ENCODE results near the gene IL22RA1. TPM values are rescaled to one million over a fixed set of nuclear protein-coding genes. Genes with fewer than 3 reads are reported as not detected.

Gene IL22RA1
- total RNA-seq, 4 donors from 2014 or later, result 34.7 to 53.1 (median 45.9) TPM

DNA sequence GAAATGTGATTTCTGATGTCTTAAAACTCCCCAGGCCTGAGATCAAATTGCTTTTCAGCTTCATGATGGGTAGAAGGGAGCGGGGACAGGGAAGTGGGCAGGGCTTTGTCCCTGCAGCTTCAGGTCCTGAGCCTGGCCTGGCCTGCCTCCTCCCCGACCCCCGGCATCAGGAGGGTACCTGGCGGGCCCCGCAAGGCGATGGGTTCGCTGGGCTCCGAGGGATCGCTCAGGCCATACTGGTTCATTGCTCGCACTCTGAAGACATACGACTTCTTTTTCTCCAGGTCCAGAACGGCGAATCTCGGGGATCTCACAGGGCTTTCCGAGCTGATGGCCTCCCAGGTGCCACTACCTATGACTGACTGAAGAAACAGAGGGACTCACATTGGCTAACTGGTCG lies 56.5 kb downstream of the IL22RA1 start:
- 95 to 96% methylated on average over 14 to 16 of the region's 16 CpGs for WGBS, 2 donors
- no peak for TF ChIP-seq POLR2A (IDR thresholded peaks at IDR 0.05)
- TF ChIP-seq, protein P1, sequence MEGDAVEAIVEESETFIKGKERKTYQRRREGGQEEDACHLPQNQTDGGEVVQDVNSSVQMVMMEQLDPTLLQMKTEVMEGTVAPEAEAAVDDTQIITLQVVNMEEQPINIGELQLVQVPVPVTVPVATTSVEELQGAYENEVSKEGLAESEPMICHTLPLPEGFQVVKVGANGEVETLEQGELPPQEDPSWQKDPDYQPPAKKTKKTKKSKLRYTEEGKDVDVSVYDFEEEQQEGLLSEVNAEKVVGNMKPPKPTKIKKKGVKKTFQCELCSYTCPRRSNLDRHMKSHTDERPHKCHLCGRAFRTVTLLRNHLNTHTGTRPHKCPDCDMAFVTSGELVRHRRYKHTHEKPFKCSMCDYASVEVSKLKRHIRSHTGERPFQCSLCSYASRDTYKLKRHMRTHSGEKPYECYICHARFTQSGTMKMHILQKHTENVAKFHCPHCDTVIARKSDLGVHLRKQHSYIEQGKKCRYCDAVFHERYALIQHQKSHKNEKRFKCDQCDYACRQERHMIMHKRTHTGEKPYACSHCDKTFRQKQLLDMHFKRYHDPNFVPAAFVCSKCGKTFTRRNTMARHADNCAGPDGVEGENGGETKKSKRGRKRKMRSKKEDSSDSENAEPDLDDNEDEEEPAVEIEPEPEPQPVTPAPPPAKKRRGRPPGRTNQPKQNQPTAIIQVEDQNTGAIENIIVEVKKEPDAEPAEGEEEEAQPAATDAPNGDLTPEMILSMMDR (IDR thresholded peaks at IDR 0.05), result no peak
- intact Hi-C loops (cut with DNase I; ENCODE audit: low total_unique reads), result no loop called here
- H3K4me3 ChIP-seq (ENCODE audit: low read depth, poor library complexity, severe bottlenecking), result no peak overlapping the region
- DNase-seq (ENCODE audit: low spot score in 2 of 2), result no peak

GRCh38 chr1:24085546-24085945 lies 57.4 kb downstream of the IL22RA1 start:
- H3K4me3 ChIP-seq (ENCODE audit: low read depth, poor library complexity, severe bottlenecking), result no peak overlapping the region
- no peak for DNase-seq (ENCODE audit: low spot score in 2 of 2)
- TF ChIP-seq, protein P1 (IDR thresholded peaks at IDR 0.05), result no peak
- no peak for TF ChIP-seq POLR2A (IDR thresholded peaks at IDR 0.05)
- intact Hi-C loops (cut with DNase I; ENCODE audit: low total_unique reads), result no loop called here
- 69 to 75% methylated on average over 3 of the region's 3 CpGs for WGBS, 2 donors

GRCh38 chr1:24085007-24085406 lies 57.9 kb downstream of the IL22RA1 start:
- DNase-seq (ENCODE audit: low spot score in 2 of 2), result no peak
- TF ChIP-seq, protein P1 (IDR thresholded peaks at IDR 0.05), result no peak
- no peak for TF ChIP-seq POLR2A (IDR thresholded peaks at IDR 0.05)
- no peak overlapping the region for H3K4me3 ChIP-seq (ENCODE audit: low read depth, poor library complexity, severe bottlenecking)
- intact Hi-C loops (cut with DNase I; ENCODE audit: low total_unique reads), result no loop called here

- intact Hi-C loops (cut with DNase I; ENCODE audit: low total_unique reads), result no loop called here
- H3K4me3 ChIP-seq (ENCODE audit: low read depth, poor library complexity, severe bottlenecking), result no peak overlapping the region
- 84 to 85% methylated on average over 7 of the region's 7 CpGs for WGBS, 2 donors
- TF ChIP-seq, protein P1 (IDR thresholded peaks at IDR 0.05), result no peak
- no peak for TF ChIP-seq POLR2A (IDR thresholded peaks at IDR 0.05)
- no peak for DNase-seq (ENCODE audit: low spot score in 2 of 2)
These were observed 58.9 kb downstream of the IL22RA1 start for GRCh38 chr1:24084050-24084449.

DNA sequence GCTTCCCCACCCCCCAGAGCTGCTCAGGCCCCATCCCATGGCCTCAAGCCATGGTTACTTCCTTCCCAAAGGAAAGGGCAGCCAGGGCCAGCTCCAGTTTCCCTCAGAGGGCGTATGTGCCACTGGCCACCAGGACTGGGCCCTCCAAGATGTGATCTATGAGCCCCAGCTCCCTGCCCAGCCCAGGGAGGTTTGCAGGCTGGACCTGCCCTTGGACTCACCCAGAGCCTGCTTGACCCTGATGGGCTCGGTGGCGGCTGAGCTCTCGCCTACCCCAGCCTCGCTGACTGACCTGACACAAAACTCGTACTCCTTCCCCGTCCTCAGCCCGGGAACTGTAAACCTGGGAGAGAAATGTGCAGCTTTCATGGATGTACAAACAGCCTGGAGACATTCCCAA lies 60.6 kb downstream of the IL22RA1 start:
- no peak overlapping the region for H3K4me3 ChIP-seq (ENCODE audit: low read depth, poor library complexity, severe bottlenecking)
- 85 to 87% methylated on average over 8 of the region's 8 CpGs for WGBS, 2 donors
- intact Hi-C loops (cut with DNase I; ENCODE audit: low total_unique reads), result no loop called here
- no peak for TF ChIP-seq POLR2A (IDR thresholded peaks at IDR 0.05)
- TF ChIP-seq, protein P1 (IDR thresholded peaks at IDR 0.05), result no peak
- no peak for DNase-seq (ENCODE audit: low spot score in 2 of 2)

GRCh38 chr1:24081190-24081589 lies 61.8 kb downstream of the IL22RA1 start:
- WGBS, 2 donors, result 91 to 94% methylated on average over 6 of the region's 6 CpGs
- H3K4me3 ChIP-seq (ENCODE audit: low read depth, poor library complexity, severe bottlenecking), result no peak overlapping the region
- DNase-seq (ENCODE audit: low spot score in 2 of 2), result no peak
- intact Hi-C loops (cut with DNase I; ENCODE audit: low total_unique reads), result no loop called here
- TF ChIP-seq POLR2A (IDR thresholded peaks at IDR 0.05), result no peak
- TF ChIP-seq, protein P1 (IDR thresholded peaks at IDR 0.05), result no peak

Data from lower leg skin (tissue), 4 donors.